PC-9 (cell line): ENCODE measurements around the gene DOCK2. TPM values are rescaled to one million over a fixed set of nuclear protein-coding genes. Genes with fewer than 3 reads are reported as not detected.

ENCODE experiments used
- BruUV-seq: library from RNA; stranded (reverse); fragments of 400-500 nt; replicated peaks from 2 replicates; lab custom pipeline; 2021; lab: Mats Ljungman, UMichigan
- CTCF ChIA-PET: fragments of 300-600 bp; sonication (Branson Sonifier 250); formaldehyde crosslinking; loops from one replicate; lab custom pipeline; 2022; ENCODE audit warnings: antibody characterized with exemption; lab: Charles Lee
- POLR2A ChIA-PET: fragments of 300-600 bp; sonication (Branson Sonifier 250); formaldehyde crosslinking; loops from one replicate; lab custom pipeline; 2022; ENCODE audit warnings: antibody characterized with exemption; ENCODE audit not compliant: unreplicated experiment; lab: Charles Lee
- DNase-seq, 2 experiments: peaks; one replicate each; pipeline versions ENCODE4 v3.0.0 to v3.0.0-alpha.2; 2015 to 2022; ENCODE audit warnings: mixed read lengths in 1 of 2
- H2AFZ ChIP-seq: fragments of 200-600 bp; sonication (generic); 2 replicates; pipeline ENCODE4 v1.8.1; 2017; ENCODE audit warnings: antibody characterized with exemption
- H3F3A ChIP-seq: fragments of 200-600 bp; sonication (generic); 2 replicates; pipeline ENCODE4 v1.8.1; 2017; ENCODE audit warnings: antibody characterized with exemption, mild to moderate bottlenecking, low read depth; ENCODE audit not compliant: insufficient read depth
- H3K27ac ChIP-seq: fragments of 200-600 bp; sonication (generic); 2 replicates; pipeline ENCODE4 v1.6.1; 2016; ENCODE audit warnings: mixed run types
- H3K27me3 ChIP-seq: fragments of 200-600 bp; sonication (generic); 2 replicates; pipeline ENCODE4 v1.6.1; 2016; ENCODE audit warnings: low read depth, mixed run types; ENCODE audit not compliant: insufficient read depth
- H3K36me3 ChIP-seq: fragments of 200-600 bp; sonication (generic); 2 replicates; pipeline ENCODE4 v1.6.1; 2016; ENCODE audit warnings: low read depth, mixed run types
- H3K4me1 ChIP-seq: fragments of 200-600 bp; sonication (generic); replicated peaks from 2 replicates; pipeline ENCODE4 v1.6.1; 2016; ENCODE audit warnings: mixed run types; ENCODE audit not compliant: insufficient read depth
- H3K4me2 ChIP-seq: fragments of 200-600 bp; sonication (generic); 2 replicates; pipeline ENCODE4 v1.6.1; 2017; ENCODE audit warnings: mixed run types
- H3K4me3 ChIP-seq: fragments of 200-600 bp; sonication (generic); 2 replicates; pipeline ENCODE4 v1.6.1; 2016; ENCODE audit warnings: mixed run types
- H3K79me2 ChIP-seq: fragments of 200-600 bp; sonication (generic); 2 replicates; pipeline ENCODE4 v1.6.1; 2017; ENCODE audit warnings: low read depth, mixed run types
- H3K9me2 ChIP-seq: fragments of 200-600 bp; sonication (generic); 2 replicates; pipeline ENCODE4 v1.8.1; 2017; ENCODE audit warnings: mild to moderate bottlenecking; ENCODE audit not compliant: insufficient read depth
- H3K9me3 ChIP-seq: fragments of 200-600 bp; sonication (generic); 2 replicates; pipeline ENCODE4 v1.8.1; 2016; ENCODE audit warnings: low read depth; ENCODE audit not compliant: insufficient read depth
- H4K20me1 ChIP-seq: fragments of 200-600 bp; sonication (generic); 2 replicates; pipeline ENCODE4 v1.8.1; 2017; ENCODE audit not compliant: insufficient read depth
- EZH2 ChIP-seq: fragments of 200-600 bp; sonication (generic); IDR thresholded peaks from 2 replicates; pipeline ENCODE4 v1.8.0; 2017; ENCODE audit warnings: antibody characterized with exemption, low read depth
- intact Hi-C: fragments of 100-400 bp; cut with micrococcal nuclease; formaldehyde crosslinking; loops from one replicate; pipeline ENCODE4 v1.10.0; 2022; ENCODE audit not compliant: unreplicated experiment
- total RNA-seq: library from RNA; stranded (reverse); gene quantifications from 2 replicates; pipeline ENCODE4 v1.2.3, GENCODE V29; 2021
- TF ChIP-seq, protein P1 (sequence below): fragments of 200-600 bp; sonication (generic); conservative IDR thresholded peaks from 2 replicates; pipeline ENCODE4 v1.6.1; 2017; ENCODE audit warnings: mixed run types, antibody characterized with exemption, mild to moderate bottlenecking, moderate library complexity

The DOCK2 gene
- total RNA-seq, 1 experiment from 2014 or later, result 0.41 TPM

- Histone ChIP-seq H3K27me3 (no peaks in the 10 kb centered on the region), H4K20me1 (no peaks in the 10 kb centered on the region), H3K9me3 (no peaks in the 10 kb centered on the region), H3K27ac (no peak overlapping the region), H3K4me1 (no peaks in the 10 kb centered on the region), H3K79me2 (no peaks in the 10 kb centered on the region), H3K4me2 (no peak overlapping the region), H3K36me3 (no peaks in the 10 kb centered on the region), H3K9me2 (no peaks in the 10 kb centered on the region), H3K4me3 (no peak overlapping the region), H3F3A (no peaks in the 10 kb centered on the region), H2AFZ (no peak overlapping the region)
- DNase-seq, result no peak
- TF ChIP-seq, protein P1, sequence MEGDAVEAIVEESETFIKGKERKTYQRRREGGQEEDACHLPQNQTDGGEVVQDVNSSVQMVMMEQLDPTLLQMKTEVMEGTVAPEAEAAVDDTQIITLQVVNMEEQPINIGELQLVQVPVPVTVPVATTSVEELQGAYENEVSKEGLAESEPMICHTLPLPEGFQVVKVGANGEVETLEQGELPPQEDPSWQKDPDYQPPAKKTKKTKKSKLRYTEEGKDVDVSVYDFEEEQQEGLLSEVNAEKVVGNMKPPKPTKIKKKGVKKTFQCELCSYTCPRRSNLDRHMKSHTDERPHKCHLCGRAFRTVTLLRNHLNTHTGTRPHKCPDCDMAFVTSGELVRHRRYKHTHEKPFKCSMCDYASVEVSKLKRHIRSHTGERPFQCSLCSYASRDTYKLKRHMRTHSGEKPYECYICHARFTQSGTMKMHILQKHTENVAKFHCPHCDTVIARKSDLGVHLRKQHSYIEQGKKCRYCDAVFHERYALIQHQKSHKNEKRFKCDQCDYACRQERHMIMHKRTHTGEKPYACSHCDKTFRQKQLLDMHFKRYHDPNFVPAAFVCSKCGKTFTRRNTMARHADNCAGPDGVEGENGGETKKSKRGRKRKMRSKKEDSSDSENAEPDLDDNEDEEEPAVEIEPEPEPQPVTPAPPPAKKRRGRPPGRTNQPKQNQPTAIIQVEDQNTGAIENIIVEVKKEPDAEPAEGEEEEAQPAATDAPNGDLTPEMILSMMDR, result no peak
- TF ChIP-seq EZH2, result no peak
- ChIA-PET CTCF (interaction anchor here (0.6 kb wide), 1 partner anchor 1425 kb away, joined by 3 read pairs; no protein-coding TSS in a partner anchor), POLR2A (no interaction called here)
- BruUV-seq, result no TSS peak
- intact Hi-C loops, result no loop called here
These were observed 362.5 kb downstream of the DOCK2 start for GRCh38 chr5:169999621-170000020.

DNA sequence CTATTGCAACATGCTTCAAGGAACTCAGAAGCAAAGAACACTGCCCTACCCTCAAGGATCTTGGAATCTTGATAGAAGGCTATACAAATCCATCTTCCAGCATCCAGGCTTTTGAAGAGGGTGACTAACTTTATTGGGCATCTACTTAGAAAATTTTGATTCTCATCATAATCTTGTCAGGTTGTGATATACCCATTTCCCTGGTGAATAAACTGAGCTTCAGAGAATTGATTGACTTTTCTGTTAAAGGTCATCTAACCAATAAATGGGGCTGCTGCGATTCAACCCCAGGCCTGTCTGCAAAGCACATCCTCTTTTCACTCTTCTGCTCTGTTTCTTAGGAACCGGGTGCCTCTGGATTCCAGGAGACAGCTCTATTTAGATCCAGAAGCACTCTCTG, 363.1 kb downstream of the DOCK2 start:
- Histone ChIP-seq H3K79me2 (no peaks in the 10 kb centered on the region), H3K4me3 (no peak overlapping the region), H3K27me3 (no peaks in the 10 kb centered on the region), H3K36me3 (no peaks in the 10 kb centered on the region), H3F3A (no peaks in the 10 kb centered on the region), H3K4me2 (no peak overlapping the region), H3K27ac (no peak overlapping the region), H3K4me1 (no peaks in the 10 kb centered on the region), H3K9me3 (no peaks in the 10 kb centered on the region), H3K9me2 (no peaks in the 10 kb centered on the region), H4K20me1 (no peaks in the 10 kb centered on the region), H2AFZ (no peak overlapping the region)
- CTCF ChIA-PET, result no interaction called here
- TF ChIP-seq, protein P1, result no peak
- TF ChIP-seq EZH2, result no peak
- intact Hi-C loops, result no loop called here
- POLR2A ChIA-PET, result no interaction called here
- no peak for DNase-seq
- BruUV-seq, result no TSS peak

- ChIA-PET CTCF (no interaction called here), POLR2A (no interaction called here)
- H3K4me1 ChIP-seq, result no peaks in the 10 kb centered on the region
- H3K4me3 ChIP-seq, result no peak overlapping the region
- H3K4me2 ChIP-seq, result no peak overlapping the region
- no peaks in the 10 kb centered on the region for H3K36me3 ChIP-seq
- no peaks in the 10 kb centered on the region for H3K79me2 ChIP-seq
- no peak overlapping the region for H3K27ac ChIP-seq
- no peak for DNase-seq
- no peaks in the 10 kb centered on the region for H3K9me3 ChIP-seq
- no peaks in the 10 kb centered on the region for H3K27me3 ChIP-seq
- no TSS peak for BruUV-seq
- TF ChIP-seq EZH2, result no peak
- TF ChIP-seq, protein P1, result no peak
- H4K20me1 ChIP-seq, result no peaks in the 10 kb centered on the region
- no peaks in the 10 kb centered on the region for H3F3A ChIP-seq
- H3K9me2 ChIP-seq, result no peaks in the 10 kb centered on the region
- intact Hi-C loops, result no loop called here
- no peak overlapping the region for H2AFZ ChIP-seq
These were observed 368.9 kb downstream of the DOCK2 start for GRCh38 chr5:170006021-170006420.
